Neutrophil (primary cell): ENCODE data around the gene ADD1.
"Not testable (repeated sequence)": the region's sequence is repeated elsewhere in the genome, so short reads cannot be mapped to it uniquely, and the experiment has no call there.

Experiments
- H3K27ac ChIP-seq: fragments of 200-600 bp; sonication (generic); 2 replicates; pipeline ENCODE4 v1.5.1; 2016; ENCODE audit warnings: mild to moderate bottlenecking, moderate library complexity
- H3K27me3 ChIP-seq: fragments of 200-600 bp; sonication (generic); 2 replicates; pipeline ENCODE4 v1.6.0; 2016; ENCODE audit warnings: mild to moderate bottlenecking
- H3K36me3 ChIP-seq: fragments of 200-600 bp; sonication (generic); 2 replicates; pipeline ENCODE4 v1.5.1; 2017
- H3K4me1 ChIP-seq, 2 experiments: fragments of 200-600 bp in 1 of 2; sonication (generic) in 1 of 2; 1 replicate in 1 of 2; 2 replicates in 1 of 2; pipeline versions ENCODE4 v1.5.1 to v1.6.1; 2013 to 2016; ENCODE audit warnings: low read depth in 1 of 2, low read length in 1 of 2, mild to moderate bottlenecking in 1 of 2, moderate library complexity in 1 of 2; ENCODE audit not compliant: control insufficient read depth in 1 of 2, insufficient read depth in 1 of 2
- H3K4me3 ChIP-seq, 2 experiments: fragments of 200-600 bp in 1 of 2; sonication (generic) in 1 of 2; 1 replicate in 1 of 2; 2 replicates in 1 of 2; pipeline ENCODE4 v1.5.1; 2013 to 2016; ENCODE audit warnings: low read depth in 1 of 2, low read length in 1 of 2, mild to moderate bottlenecking in 1 of 2, moderate library complexity in 1 of 2
- H3K9me3 ChIP-seq: fragments of 200-600 bp; sonication (generic); 2 replicates; pipeline ENCODE4 v1.5.1; 2016
- CTCF ChIP-seq: fragments of 200-600 bp; sonication (generic); IDR thresholded peaks from 2 replicates; pipeline ENCODE4 v1.5.1; 2016; ENCODE audit warnings: antibody characterized with exemption

Gene ADD1

GRCh38 chr4:2936773-2937145 lies 93.1 kb downstream of the ADD1 start:
- H3K4me1 ChIP-seq = peaks cover 33 to 38% of the 10 kb centered on the region in 2 experiments
- no peak overlapping the region for H3K27ac ChIP-seq
- no peak overlapping the region for H3K4me3 ChIP-seq
- H3K36me3 ChIP-seq = peaks cover 43% of the 10 kb centered on the region
- TF ChIP-seq CTCF = no peak
- H3K9me3 ChIP-seq = no peaks in the 10 kb centered on the region
- no peaks in the 10 kb centered on the region for H3K27me3 ChIP-seq

GRCh38 chr4:2937146-2937857 lies 93.7 kb downstream of the ADD1 start:
- H3K27me3 ChIP-seq = no peaks in the 10 kb centered on the region
- H3K9me3 ChIP-seq = no peaks in the 10 kb centered on the region
- H3K36me3 ChIP-seq = peaks cover 48% of the 10 kb centered on the region
- no peak overlapping the region for H3K4me3 ChIP-seq
- TF ChIP-seq CTCF = no peak
- H3K27ac ChIP-seq = no peak overlapping the region
- H3K4me1 ChIP-seq = peaks cover 28 to 32% of the 10 kb centered on the region in 2 experiments

GRCh38 chr4:2937986-2938385 lies 94.3 kb downstream of the ADD1 start:
- no peak overlapping the region for H3K27ac ChIP-seq
- H3K4me1 ChIP-seq = peaks cover 21 to 25% of the 10 kb centered on the region in 2 experiments
- H3K4me3 ChIP-seq = no peak overlapping the region
- no peaks in the 10 kb centered on the region for H3K9me3 ChIP-seq
- H3K36me3 ChIP-seq = peaks cover 52% of the 10 kb centered on the region
- no peaks in the 10 kb centered on the region for H3K27me3 ChIP-seq
- no peak for TF ChIP-seq CTCF

GRCh38 chr4:2938411-2938810 lies 94.8 kb downstream of the ADD1 start:
- H3K27ac ChIP-seq, H3K4me3 ChIP-seq, H3K9me3 ChIP-seq, H3K27me3 ChIP-seq: not testable (repeated sequence)
- H3K4me1 ChIP-seq = peaks cover 17 to 21% of the 10 kb centered on the region in 2 experiments
- H3K36me3 ChIP-seq = peaks cover 52% of the 10 kb centered on the region

GRCh38 chr4:2938906-2939305 lies 95.3 kb downstream of the ADD1 start:
- H3K27me3 ChIP-seq = no peaks in the 10 kb centered on the region
- no peak overlapping the region for H3K4me3 ChIP-seq
- TF ChIP-seq CTCF = no peak
- no peaks in the 10 kb centered on the region for H3K9me3 ChIP-seq
- H3K4me1 ChIP-seq = peaks cover 12 to 16% of the 10 kb centered on the region in 2 experiments
- no peak overlapping the region for H3K27ac ChIP-seq
- peaks cover 52% of the 10 kb centered on the region for H3K36me3 ChIP-seq

GRCh38 chr4:2939383-2940243 lies 96.0 kb downstream of the ADD1 start:
- Histone ChIP-seq H3K9me3 (no peaks in the 10 kb centered on the region), H3K36me3 (peaks cover 52% of the 10 kb centered on the region), H3K27ac (no peak overlapping the region), H3K4me3 (no peak overlapping the region), H3K4me1 (peaks cover 11 to 13% of the 10 kb centered on the region in 2 experiments), H3K27me3 (no peaks in the 10 kb centered on the region)
- no peak for TF ChIP-seq CTCF
